Lower leg skin (tissue), 3 donors: ENCODE measurements around the gene MGAT4D.

Experiments used
- POLR2A ChIP-seq, 2 donors: fragments of 450-650 bp; IDR thresholded peaks; one replicate each; pipeline ENCODE4 v1.6.1; 2016 to 2017; ENCODE audit warnings: antibody characterized with exemption in 2 of 2, mild to moderate bottlenecking in 1 of 2, moderate library complexity in 1 of 2
- TF ChIP-seq, protein P1 (sequence below), 3 donors: fragments of 450-650 bp; IDR thresholded peaks; one replicate each; pipeline ENCODE4 v1.5.1; 2016; ENCODE audit warnings: antibody characterized with exemption in 3 of 3, mild to moderate bottlenecking in 3 of 3, moderate library complexity in 2 of 3

DNA sequence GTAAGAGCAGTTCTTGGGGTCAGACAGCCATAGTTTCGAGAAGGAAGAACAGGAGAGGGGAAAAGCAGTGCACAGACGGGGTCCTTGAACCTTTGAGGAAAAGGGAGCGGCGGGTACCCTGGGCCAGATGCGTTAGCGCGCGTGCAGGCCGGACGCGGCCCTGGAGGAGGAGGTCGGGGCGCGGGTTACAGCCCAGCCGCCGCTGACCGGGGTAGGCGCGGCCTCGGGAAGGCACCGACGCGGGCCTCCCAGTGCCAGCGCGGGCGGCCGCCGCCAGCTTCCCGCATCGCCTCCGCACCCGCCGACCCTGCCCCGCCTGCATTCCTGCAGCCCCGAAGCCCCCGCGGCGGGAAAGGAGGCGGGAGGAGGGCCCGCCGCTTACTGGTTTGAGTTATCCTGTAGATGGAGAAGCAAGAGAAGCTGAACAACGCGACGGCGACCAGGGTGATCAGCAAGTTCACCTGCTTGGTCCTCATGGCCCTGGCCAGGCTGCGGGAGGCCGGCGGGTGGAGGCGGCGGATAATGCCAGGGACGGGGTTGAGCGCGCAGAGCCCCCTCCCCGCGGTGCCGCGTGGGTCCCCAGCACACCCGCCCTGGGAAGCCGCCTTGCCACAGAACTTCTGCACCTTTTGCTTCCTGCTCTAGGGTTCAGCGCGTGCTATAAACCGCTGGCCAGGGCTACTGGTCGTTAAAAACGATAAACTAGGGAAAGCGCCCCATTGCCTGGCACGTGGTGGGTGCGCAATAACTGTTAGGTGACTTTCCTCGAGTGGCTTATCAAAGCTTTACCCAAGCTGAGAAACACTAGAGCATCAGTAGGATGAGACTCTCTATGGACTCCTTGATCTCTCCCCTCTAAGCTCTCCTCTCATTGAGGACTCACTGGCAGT is at the start of gene MGAT4D:
- TF ChIP-seq POLR2A (IDR thresholded peaks at IDR 0.05): no peak
- TF ChIP-seq, protein P1, sequence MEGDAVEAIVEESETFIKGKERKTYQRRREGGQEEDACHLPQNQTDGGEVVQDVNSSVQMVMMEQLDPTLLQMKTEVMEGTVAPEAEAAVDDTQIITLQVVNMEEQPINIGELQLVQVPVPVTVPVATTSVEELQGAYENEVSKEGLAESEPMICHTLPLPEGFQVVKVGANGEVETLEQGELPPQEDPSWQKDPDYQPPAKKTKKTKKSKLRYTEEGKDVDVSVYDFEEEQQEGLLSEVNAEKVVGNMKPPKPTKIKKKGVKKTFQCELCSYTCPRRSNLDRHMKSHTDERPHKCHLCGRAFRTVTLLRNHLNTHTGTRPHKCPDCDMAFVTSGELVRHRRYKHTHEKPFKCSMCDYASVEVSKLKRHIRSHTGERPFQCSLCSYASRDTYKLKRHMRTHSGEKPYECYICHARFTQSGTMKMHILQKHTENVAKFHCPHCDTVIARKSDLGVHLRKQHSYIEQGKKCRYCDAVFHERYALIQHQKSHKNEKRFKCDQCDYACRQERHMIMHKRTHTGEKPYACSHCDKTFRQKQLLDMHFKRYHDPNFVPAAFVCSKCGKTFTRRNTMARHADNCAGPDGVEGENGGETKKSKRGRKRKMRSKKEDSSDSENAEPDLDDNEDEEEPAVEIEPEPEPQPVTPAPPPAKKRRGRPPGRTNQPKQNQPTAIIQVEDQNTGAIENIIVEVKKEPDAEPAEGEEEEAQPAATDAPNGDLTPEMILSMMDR (IDR thresholded peaks at IDR 0.05): no peak
